Muscle of leg (tissue), 11 donors: ENCODE data around the gene UCK2. TPM values are rescaled to one million over a fixed set of nuclear protein-coding genes. Genes with fewer than 3 reads are reported as not detected.

Experiments used
- DNase-seq: peaks from one replicate; pipeline ENCODE4 v3.0.0; 2013
- H3K27ac ChIP-seq: one replicate; pipeline ENCODE4 v1.5.1; 2013; ENCODE audit warnings: mild to moderate bottlenecking, low read length, control low read depth
- H3K27me3 ChIP-seq: one replicate; pipeline ENCODE4 v1.6.1; 2013; ENCODE audit warnings: low read length; ENCODE audit not compliant: control insufficient read depth, insufficient read depth
- H3K36me3 ChIP-seq: one replicate; pipeline ENCODE4 v1.6.1; 2013; ENCODE audit warnings: low read length; ENCODE audit not compliant: control insufficient read depth, insufficient read depth
- H3K4me1 ChIP-seq: one replicate; pipeline ENCODE4 v1.6.1; 2013; ENCODE audit warnings: low read length; ENCODE audit not compliant: control insufficient read depth, insufficient read depth
- H3K4me3 ChIP-seq: one replicate; pipeline ENCODE4 v1.5.1; 2013; ENCODE audit warnings: low read length, control low read depth
- H3K9me3 ChIP-seq: replicated peaks from 2 replicates; pipeline ENCODE4 v1.6.1; 2013; ENCODE audit warnings: low read depth, low read length; ENCODE audit not compliant: control insufficient read depth
- WGBS: methylation state at CpG from one replicate; pipeline ENCODE4 v1.1.5; 2013; ENCODE audit warnings: missing lambda C conversion rate; ENCODE audit not compliant: insufficient coverage; 5-methylcytosine and 5-hydroxymethylcytosine counted together
- polyA plus RNA-seq, 8 donors: library from polyadenylated mRNA; unstranded; fragments of 120-200 nt; gene quantifications; one replicate each; pipeline versions ENCODE4 v1.2.1 to v1.2.3, GENCODE V29; 2013; ENCODE audit warnings: inconsistent platforms in 1 of 8, low replicate concordance in 1 of 8; ENCODE audit not compliant: insufficient read length in 8 of 8, insufficient read depth in 1 of 8
- total RNA-seq: library from RNA; stranded (reverse); fragments of 120-200 nt; gene quantifications from one replicate; pipeline ENCODE4 v1.2.4, GENCODE V29; 2013

UCK2 gene
- total and polyA plus RNA-seq, 9 donors: 16.1 to 21.8 (median 17.4) TPM

DNA sequence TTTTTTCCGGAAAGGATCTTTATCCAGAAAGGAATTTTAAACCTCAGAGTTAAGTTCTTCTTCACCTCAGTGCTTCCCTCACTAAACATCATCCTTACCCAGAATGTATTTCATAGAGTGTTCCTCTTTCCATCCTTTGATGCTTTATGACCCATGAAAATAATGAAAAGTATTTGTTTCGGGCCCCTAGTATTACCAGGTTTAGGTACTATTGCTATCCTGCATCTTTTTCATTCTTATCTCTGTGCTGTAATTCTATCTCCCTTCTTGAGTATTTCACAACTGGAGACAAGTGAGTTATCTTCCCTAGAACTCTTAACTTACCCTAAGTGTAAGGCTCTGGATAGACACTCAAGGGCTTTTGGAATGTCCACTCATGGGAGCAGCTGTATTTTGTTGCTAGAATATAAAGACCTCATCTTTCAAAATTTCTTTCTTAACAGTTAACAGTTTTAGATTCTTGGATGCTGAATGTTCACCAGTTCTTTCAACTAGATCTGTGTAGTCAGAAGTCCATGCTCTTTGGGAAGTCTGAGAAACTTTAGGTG is 26.2 kb downstream of the UCK2 start:
- no peaks in the 10 kb centered on the region for H3K36me3 ChIP-seq
- H3K9me3 ChIP-seq: no peaks in the 10 kb centered on the region
- no CpG with 5 or more reads among the region's 2 CpGs for WGBS
- peaks cover 25% of the 10 kb centered on the region for H3K4me1 ChIP-seq
- no peak for DNase-seq
- no peak overlapping the region for H3K27ac ChIP-seq
- H3K4me3 ChIP-seq: no peak overlapping the region
- no peaks in the 10 kb centered on the region for H3K27me3 ChIP-seq

DNA sequence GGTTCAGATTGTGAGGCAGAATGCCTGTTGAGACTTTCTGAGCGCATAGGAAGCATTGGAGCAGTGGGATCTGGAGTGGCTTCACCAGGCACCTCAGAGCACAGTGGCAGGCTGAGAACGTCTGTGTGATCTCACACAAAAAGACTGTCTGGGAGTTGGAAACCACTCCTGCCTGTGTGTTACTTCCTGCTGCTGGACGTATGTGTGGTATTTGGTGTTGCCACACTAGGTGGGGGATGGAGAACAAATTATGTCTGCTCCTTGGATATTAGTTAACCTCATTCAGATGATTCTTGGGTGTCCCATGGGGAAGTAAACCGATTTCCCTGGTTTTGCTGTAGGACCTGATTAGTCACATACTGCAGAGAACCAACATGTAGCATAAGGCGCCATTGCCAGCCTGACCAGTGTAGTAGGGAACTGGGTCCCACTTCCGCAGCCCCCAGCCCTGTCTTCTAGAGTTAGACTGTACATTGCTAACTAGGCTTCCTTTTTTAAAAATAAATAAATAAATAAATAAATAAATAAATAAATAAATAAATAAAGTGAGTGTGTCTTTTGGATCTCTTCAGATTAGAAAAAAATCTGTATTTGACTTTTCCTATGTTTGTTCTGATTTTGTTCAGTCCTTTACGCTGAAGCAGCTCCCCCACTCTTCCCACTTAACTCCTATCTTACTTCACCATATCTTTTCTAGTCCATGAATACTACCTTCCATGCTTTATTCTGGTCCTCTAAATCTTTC is 26.9 kb downstream of the UCK2 start:
- H3K4me3 ChIP-seq: no peak overlapping the region
- peaks cover 27% of the 10 kb centered on the region for H3K4me1 ChIP-seq
- H3K9me3 ChIP-seq: no peaks in the 10 kb centered on the region
- peak; percentile 14 for DNase-seq
- no peaks in the 10 kb centered on the region for H3K36me3 ChIP-seq
- WGBS: 55% methylated on average over 4 of the region's 7 CpGs
- no peak overlapping the region for H3K27ac ChIP-seq
- H3K27me3 ChIP-seq: no peaks in the 10 kb centered on the region

DNA sequence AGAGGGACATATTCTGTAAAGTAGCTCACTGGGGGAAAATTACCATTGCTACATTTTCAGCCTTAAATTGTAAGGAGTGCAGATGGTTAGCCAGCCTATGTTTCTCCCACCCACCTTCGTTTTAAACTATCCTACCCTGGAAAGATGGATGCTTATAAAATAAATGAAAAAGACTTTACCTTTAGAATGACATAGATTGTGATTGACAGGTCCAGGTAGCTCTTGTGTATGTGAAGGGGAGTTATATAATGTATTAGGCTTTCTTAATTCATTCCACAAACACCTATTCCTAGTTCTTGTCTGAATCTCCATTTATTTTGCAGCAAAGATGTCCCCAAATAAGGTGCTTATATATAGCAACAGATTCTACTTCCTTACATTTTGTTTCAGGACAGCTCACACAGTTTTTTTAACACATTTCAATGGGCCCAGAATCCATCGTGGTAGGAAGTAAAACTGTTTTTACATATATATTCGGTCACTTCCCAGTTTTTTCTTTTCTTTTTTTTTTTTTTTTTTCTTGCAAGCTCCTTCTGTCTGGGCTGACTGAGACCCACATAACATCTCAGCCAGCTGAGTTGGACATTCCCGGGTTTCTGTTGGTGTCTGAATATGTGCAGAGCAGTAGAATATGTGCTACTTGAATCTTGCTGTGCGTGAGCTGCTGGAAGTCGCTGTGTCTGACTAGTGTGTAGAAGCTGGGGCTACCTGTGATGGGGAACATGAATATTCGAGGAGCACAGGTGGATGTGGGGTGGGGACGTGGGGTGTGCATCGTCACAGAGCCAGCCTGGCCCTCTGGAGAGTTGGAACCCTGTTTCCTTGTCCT is 27.8 kb downstream of the UCK2 start:
- H3K4me1 ChIP-seq: peaks cover 29% of the 10 kb centered on the region
- no peak overlapping the region for H3K4me3 ChIP-seq
- DNase-seq: peak; percentile 38
- WGBS: 82% methylated on average over 5 of the region's 9 CpGs
- H3K27me3 ChIP-seq: no peaks in the 10 kb centered on the region
- no peaks in the 10 kb centered on the region for H3K36me3 ChIP-seq
- no peaks in the 10 kb centered on the region for H3K9me3 ChIP-seq
- H3K27ac ChIP-seq: no peak overlapping the region

DNA sequence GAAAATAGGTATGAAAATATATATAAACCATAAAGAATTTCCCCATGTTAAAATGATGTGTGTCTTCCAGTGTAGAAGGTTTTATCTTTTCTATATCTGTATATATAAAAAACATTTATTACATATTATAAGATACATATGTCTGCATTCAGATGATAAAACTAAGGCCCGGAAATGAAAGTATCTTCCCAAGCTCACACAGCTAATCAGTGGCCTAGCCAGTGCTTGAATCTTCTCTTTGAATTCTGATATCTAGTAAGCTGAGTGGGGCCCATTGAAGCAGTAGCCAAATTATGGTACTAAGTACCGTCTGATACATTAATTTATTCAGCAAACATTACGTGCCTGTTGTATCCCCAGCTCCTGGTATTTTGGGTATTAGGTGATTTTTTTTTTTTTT is 28.6 kb downstream of the UCK2 start:
- no peak overlapping the region for H3K27ac ChIP-seq
- no CpG with 5 or more reads among the region's 3 CpGs for WGBS
- DNase-seq: no peak
- H3K36me3 ChIP-seq: no peaks in the 10 kb centered on the region
- no peaks in the 10 kb centered on the region for H3K9me3 ChIP-seq
- H3K4me1 ChIP-seq: peaks cover 29% of the 10 kb centered on the region
- H3K4me3 ChIP-seq: no peak overlapping the region
- H3K27me3 ChIP-seq: no peaks in the 10 kb centered on the region

DNA sequence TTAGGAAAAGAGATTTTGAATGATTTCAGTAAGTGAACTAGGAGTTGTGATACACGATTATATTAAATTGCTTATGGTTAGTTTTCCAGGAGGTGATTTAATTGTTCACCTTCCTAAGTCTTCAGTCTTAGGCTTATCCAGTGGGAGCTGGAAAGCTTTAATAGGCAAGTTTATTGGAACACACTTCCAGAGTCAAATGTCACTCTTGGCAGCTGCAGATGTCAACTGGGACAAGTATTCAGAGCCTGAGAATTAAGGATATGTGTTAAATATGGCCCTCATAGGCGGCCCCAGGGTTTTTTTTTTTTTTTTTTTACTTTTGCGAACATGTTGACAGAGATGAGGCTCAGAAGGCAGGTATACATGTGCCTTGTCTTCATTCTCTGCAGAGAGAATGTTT is 29.2 kb downstream of the UCK2 start:
- H3K27ac ChIP-seq: no peak overlapping the region
- no peaks in the 10 kb centered on the region for H3K27me3 ChIP-seq
- H3K4me3 ChIP-seq: no peak overlapping the region
- peak; percentile 73 for DNase-seq
- no peaks in the 10 kb centered on the region for H3K9me3 ChIP-seq
- no peaks in the 10 kb centered on the region for H3K36me3 ChIP-seq
- no CpG with 5 or more reads among the region's 3 CpGs for WGBS
- H3K4me1 ChIP-seq: peaks cover 29% of the 10 kb centered on the region

DNA sequence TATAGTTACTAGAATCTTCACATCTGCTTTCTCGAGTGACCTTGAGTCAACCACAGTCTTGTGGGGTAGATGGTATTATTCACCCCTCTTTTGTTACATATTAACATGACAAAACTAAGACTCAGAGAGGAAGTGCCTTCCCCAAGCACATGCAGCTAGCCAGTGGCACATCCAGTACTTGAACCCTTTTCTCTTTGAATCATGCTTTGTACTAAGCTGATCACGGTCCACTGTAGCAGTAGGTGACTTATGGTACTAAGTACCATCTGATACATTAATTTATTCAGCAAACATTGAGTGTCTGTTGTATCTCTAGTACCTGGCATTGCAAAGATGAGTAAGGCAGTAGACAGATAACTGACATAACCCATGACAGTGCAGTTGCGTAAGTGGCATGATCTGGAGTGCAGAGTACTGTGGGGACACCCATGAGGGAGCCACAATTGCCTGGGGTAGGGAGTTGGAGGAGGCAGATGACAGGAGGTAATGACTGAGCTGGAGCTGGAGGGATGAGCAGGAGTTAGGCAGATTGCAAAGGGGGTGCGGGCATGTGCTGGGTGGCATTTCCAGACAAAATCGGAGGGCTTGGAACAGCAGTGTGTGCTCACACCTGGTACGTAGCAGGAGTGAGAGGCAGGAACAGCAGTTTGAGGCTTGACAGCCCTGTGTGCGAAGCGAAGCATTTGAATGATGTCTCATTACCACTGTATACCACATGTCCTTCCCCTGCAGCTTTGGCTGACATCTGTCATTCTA is 29.8 kb downstream of the UCK2 start:
- peaks cover 31% of the 10 kb centered on the region for H3K4me1 ChIP-seq
- H3K9me3 ChIP-seq: no peaks in the 10 kb centered on the region
- H3K27ac ChIP-seq: no peak overlapping the region
- no peaks in the 10 kb centered on the region for H3K36me3 ChIP-seq
- WGBS: 89% methylated on average over 6 of the region's 8 CpGs
- H3K27me3 ChIP-seq: no peaks in the 10 kb centered on the region
- H3K4me3 ChIP-seq: no peak overlapping the region
- DNase-seq: no peak

DNA sequence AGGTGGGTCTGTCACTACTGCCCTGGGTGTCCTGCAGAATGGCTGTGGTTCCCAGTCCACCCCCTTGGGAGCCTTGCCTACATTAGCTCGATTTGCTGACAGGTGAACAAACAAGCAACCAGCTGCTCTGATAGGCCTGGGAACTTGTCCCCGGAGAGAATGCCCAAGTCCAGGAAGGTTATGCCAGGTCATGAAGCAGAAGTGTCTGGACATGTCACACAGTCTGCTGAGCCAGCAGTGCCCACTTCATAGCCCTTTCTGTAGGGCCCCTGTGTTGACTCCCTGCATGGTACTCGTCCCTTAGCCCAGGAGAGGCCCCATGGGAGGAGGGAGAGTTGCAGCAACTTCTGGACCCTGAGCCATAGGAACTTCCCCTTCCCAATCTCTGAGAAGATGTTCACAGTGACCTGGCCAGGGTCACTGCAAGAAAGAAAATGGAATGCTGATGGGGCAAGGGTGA is 31.0 kb downstream of the UCK2 start:
- no peak overlapping the region for H3K27ac ChIP-seq
- H3K4me1 ChIP-seq: peaks cover 35% of the 10 kb centered on the region
- 83% methylated on average over 2 of the region's 3 CpGs for WGBS
- no peaks in the 10 kb centered on the region for H3K9me3 ChIP-seq
- DNase-seq: peak; percentile 39
- H3K4me3 ChIP-seq: no peak overlapping the region
- no peaks in the 10 kb centered on the region for H3K27me3 ChIP-seq
- H3K36me3 ChIP-seq: no peaks in the 10 kb centered on the region

DNA sequence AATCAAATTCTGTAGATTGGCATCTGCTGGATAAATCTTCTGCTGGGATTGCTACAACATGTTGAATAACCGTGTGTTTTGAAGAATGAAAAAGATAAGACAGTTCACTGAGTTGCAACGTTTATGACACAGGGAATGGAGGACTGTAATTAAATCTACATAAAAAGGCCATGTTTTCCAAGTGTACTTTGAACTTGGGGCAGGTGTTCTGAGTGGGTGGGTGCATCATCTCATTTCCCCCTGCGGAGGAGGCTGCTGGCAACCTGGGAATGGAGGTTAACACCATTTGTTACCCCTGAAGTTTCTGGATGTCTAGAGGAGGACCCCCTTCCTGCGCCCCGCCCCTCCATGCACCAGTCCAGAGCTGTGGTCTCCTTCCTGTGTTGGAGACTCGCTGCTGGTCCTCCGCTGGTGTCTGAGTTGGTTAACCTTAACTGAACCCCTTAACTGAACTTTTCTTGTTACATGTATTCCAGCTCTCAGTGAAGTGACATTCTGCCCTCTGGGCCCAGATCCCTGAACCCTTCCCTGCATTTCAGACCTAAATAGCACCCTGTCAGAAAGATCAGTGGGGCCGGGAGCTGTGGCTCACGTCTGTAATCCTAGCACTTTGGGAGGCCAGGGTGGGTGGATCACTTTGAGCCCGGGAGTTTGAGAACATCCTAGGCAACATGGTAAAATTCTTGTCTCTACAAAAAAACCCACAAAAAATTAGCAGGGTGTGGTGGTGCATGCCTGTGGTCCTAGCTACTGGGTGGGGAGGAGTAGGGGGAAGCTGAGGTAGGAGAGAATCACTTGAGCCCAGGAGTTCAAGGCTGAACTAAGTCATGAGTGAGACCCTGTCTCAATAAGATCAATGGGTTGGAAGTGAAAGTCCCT is 31.8 kb downstream of the UCK2 start:
- no peaks in the 10 kb centered on the region for H3K27me3 ChIP-seq
- no peak overlapping the region for H3K27ac ChIP-seq
- H3K4me3 ChIP-seq: no peak overlapping the region
- no peaks in the 10 kb centered on the region for H3K9me3 ChIP-seq
- H3K4me1 ChIP-seq: peaks cover 32% of the 10 kb centered on the region
- no peak for DNase-seq
- WGBS: 90% methylated on average over 8 of the region's 10 CpGs
- no peaks in the 10 kb centered on the region for H3K36me3 ChIP-seq

DNA sequence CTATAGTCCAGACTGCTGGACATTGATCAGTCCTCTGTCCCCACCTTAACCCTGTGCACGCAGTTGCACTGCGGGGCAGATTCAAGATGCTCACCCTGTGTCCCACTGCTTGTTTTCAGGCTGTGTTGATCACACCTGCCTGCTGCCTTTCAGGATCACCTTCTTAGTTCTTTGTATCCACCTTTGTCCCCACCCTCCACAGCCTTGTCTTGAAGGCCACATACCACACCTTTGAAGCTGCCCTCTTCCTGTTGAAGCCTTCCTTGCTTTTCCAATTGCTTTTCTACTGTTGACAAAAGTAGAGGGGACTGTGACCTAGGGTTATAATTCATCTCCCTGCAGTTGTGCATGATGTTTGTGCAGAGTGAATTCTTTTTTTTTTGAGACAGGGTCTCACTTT is 32.7 kb downstream of the UCK2 start:
- Histone ChIP-seq H3K4me1 (peaks cover 32% of the 10 kb centered on the region), H3K27me3 (no peaks in the 10 kb centered on the region), H3K9me3 (no peaks in the 10 kb centered on the region), H3K27ac (no peak overlapping the region), H3K4me3 (no peak overlapping the region), H3K36me3 (no peaks in the 10 kb centered on the region)
- DNase-seq: no peak
- WGBS: 94% methylated on average over 2 of the region's 2 CpGs
